Karpas-422 (cell line): ENCODE measurements around the gene PTPN14. TPM values are rescaled to one million over a fixed set of nuclear protein-coding genes. Genes with fewer than 3 reads are reported as not detected.

ENCODE experiments used
- DNase-seq: peaks from one replicate; pipeline ENCODE4 v3.0.0-alpha.2; 2015
- H2AFZ ChIP-seq: fragments of 200-600 bp; sonication (generic); 2 replicates; pipeline ENCODE4 v1.6.1; 2014; ENCODE audit warnings: antibody characterized with exemption, low read length, mixed read lengths
- H3K27ac ChIP-seq: fragments of 200-600 bp; sonication (generic); 2 replicates; pipeline ENCODE4 v1.5.1; 2014; ENCODE audit warnings: mild to moderate bottlenecking, low read length, moderate library complexity
- H3K27me3 ChIP-seq: fragments of 200-600 bp; sonication (generic); 2 replicates; pipeline ENCODE4 v1.6.1; 2014; ENCODE audit warnings: low read length, mixed read lengths
- H3K36me3 ChIP-seq: fragments of 200-600 bp; sonication (generic); 2 replicates; pipeline ENCODE4 v1.6.1; 2014; ENCODE audit warnings: low read length, mixed read lengths; ENCODE audit not compliant: insufficient read depth
- H3K4me1 ChIP-seq: fragments of 200-600 bp; sonication (generic); 2 replicates; pipeline ENCODE4 v1.6.1; 2014; ENCODE audit warnings: mild to moderate bottlenecking, low read length, mixed read lengths
- H3K4me2 ChIP-seq: fragments of 200-600 bp; sonication (generic); 2 replicates; pipeline ENCODE4 v1.6.1; 2014; ENCODE audit warnings: low read length, low read depth, mild to moderate bottlenecking; ENCODE audit not compliant: poor library complexity, severe bottlenecking
- H3K4me3 ChIP-seq: fragments of 200-600 bp; sonication (generic); 2 replicates; pipeline ENCODE4 v1.5.1; 2014; ENCODE audit warnings: mild to moderate bottlenecking, antibody characterized with exemption, low read length, mixed read lengths
- H3K79me2 ChIP-seq: fragments of 200-600 bp; sonication (generic); 2 replicates; pipeline ENCODE4 v1.6.1; 2014; ENCODE audit warnings: mild to moderate bottlenecking, low read length, mixed read lengths
- H3K9ac ChIP-seq: fragments of 200-600 bp; sonication (generic); 2 replicates; pipeline ENCODE4 v1.6.0; 2014; ENCODE audit warnings: low read length
- H3K9me2 ChIP-seq: fragments of 200-600 bp; sonication (generic), shearing (Covaris generic); replicated peaks from 2 replicates; pipeline ENCODE4 v1.6.0; 2014; ENCODE audit warnings: mild to moderate bottlenecking, low read length, moderate library complexity; ENCODE audit not compliant: insufficient read depth
- H3K9me3 ChIP-seq: fragments of 300-700, 200-600 bp; sonication (generic); 2 replicates; pipeline ENCODE4 v1.6.1; 2014; ENCODE audit warnings: low read length, mixed read lengths
- H4K20me1 ChIP-seq: fragments of 200-600 bp; sonication (generic); 2 replicates; pipeline ENCODE4 v1.6.1; 2014; ENCODE audit warnings: mild to moderate bottlenecking, antibody characterized with exemption, low read length, low read depth; ENCODE audit not compliant: insufficient read depth
- total RNA-seq: library from RNA; depleted of rRNA; stranded (reverse); fragments of >200 nt; shearing (Covaris generic); gene quantifications from 2 replicates; pipeline ENCODE4 v1.2.3, GENCODE V29; 2014; ENCODE audit warnings: low replicate concordance

The PTPN14 gene
- total RNA-seq, 1 experiment from 2014 or later, result 0.56 TPM

DNA sequence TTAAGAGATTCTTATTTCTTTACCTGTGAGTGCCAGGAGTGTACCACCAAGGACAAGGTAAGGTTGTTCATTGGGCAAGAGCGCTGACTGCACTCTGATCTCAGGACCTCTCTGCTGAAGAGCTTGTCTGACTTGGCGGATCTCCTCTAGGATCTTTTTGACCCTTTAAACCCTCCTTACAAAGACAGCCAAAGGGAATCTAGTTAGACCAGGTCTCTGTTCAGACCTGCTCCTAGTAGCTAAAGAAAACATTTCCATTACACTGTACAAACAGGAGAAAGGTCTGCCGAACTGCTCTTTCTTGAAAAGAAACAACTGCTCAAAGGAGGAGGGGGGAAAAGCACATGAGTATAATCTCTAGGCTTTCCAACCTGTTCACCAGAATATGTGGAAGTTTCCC is 221.2 kb downstream of the PTPN14 start:
- Histone ChIP-seq H3K36me3 (no peaks in the 10 kb centered on the region), H2AFZ (no peak overlapping the region), H4K20me1 (no peaks in the 10 kb centered on the region), H3K9me3 (no peaks in the 10 kb centered on the region), H3K4me2 (no peak overlapping the region), H3K9me2 (no peaks in the 10 kb centered on the region), H3K4me1 (peaks cover 13% of the 10 kb centered on the region), H3K9ac (no peak overlapping the region), H3K79me2 (no peaks in the 10 kb centered on the region), H3K4me3 (no peak overlapping the region), H3K27ac (no peak overlapping the region), H3K27me3 (no peaks in the 10 kb centered on the region)
- DNase-seq, result no peak

- no peak overlapping the region for H3K4me2 ChIP-seq
- H3K4me1 ChIP-seq, result peaks cover 13% of the 10 kb centered on the region
- H3K27ac ChIP-seq, result no peak overlapping the region
- H4K20me1 ChIP-seq, result no peaks in the 10 kb centered on the region
- H3K36me3 ChIP-seq, result no peaks in the 10 kb centered on the region
- H3K9me2 ChIP-seq, result no peaks in the 10 kb centered on the region
- no peak overlapping the region for H3K9ac ChIP-seq
- DNase-seq, result no peak
- H2AFZ ChIP-seq, result no peak overlapping the region
- H3K9me3 ChIP-seq, result no peaks in the 10 kb centered on the region
- H3K4me3 ChIP-seq, result no peak overlapping the region
- H3K79me2 ChIP-seq, result no peaks in the 10 kb centered on the region
- no peaks in the 10 kb centered on the region for H3K27me3 ChIP-seq
Measured at GRCh38 chr1:214329470-214330220, 221.8 kb downstream of the PTPN14 start.

DNA sequence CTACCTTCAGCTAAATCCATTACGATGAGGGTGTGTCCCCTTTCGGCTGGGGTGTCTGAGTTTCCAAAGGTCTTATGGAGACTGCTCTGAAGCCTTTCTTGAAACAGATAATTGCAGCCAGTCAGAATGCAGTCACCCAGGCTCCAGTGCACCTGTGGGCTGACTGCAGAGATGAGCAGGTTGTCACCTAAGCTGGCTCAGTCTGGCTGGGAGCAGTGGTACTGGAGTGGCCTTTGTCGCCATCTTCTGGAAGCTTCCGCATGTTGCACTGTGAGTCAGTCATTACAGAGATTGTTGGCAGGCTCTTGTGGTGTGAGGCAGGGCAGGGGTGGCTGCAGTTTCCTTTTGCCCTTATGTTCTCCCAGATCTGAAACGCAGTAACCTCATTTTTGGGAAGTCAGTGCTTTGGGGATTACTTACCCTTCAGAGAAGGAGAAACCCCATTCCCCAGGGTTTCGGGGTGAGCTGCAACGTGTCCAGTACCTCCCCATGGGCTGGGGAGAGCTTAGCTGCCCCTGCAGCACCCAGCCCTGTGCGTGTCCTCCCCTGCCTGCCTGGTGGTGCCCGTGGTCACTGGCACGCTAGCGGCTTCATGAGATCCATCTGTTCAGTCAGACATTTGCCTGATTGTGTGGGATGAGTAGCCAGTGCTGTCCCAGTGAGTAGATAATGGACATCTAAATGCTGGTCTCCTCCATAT is 222.5 kb downstream of the PTPN14 start:
- Histone ChIP-seq H2AFZ (no peak overlapping the region), H3K27ac (no peak overlapping the region), H3K4me1 (peaks cover 13% of the 10 kb centered on the region), H3K9me3 (no peaks in the 10 kb centered on the region), H4K20me1 (no peaks in the 10 kb centered on the region), H3K36me3 (no peaks in the 10 kb centered on the region), H3K9me2 (no peaks in the 10 kb centered on the region), H3K4me3 (no peak overlapping the region), H3K4me2 (no peak overlapping the region), H3K79me2 (no peaks in the 10 kb centered on the region), H3K27me3 (no peaks in the 10 kb centered on the region), H3K9ac (no peak overlapping the region)
- peak; percentile 90 for DNase-seq

GRCh38 chr1:214327514-214327913 is 223.9 kb downstream of the PTPN14 start:
- H3K79me2 ChIP-seq, result no peaks in the 10 kb centered on the region
- no peaks in the 10 kb centered on the region for H3K9me3 ChIP-seq
- no peak overlapping the region for H3K4me3 ChIP-seq
- no peaks in the 10 kb centered on the region for H3K9me2 ChIP-seq
- H3K9ac ChIP-seq, result no peak overlapping the region
- no peak overlapping the region for H2AFZ ChIP-seq
- H3K27me3 ChIP-seq, result no peaks in the 10 kb centered on the region
- H4K20me1 ChIP-seq, result no peaks in the 10 kb centered on the region
- H3K4me1 ChIP-seq, result peaks cover 5% of the 10 kb centered on the region
- no peaks in the 10 kb centered on the region for H3K36me3 ChIP-seq
- H3K27ac ChIP-seq, result no peak overlapping the region
- H3K4me2 ChIP-seq, result no peak overlapping the region
- no peak for DNase-seq

GRCh38 chr1:214326406-214326805 is 225.0 kb downstream of the PTPN14 start:
- H3K27ac ChIP-seq, result no peak overlapping the region
- peaks cover 15% of the 10 kb centered on the region for H3K4me1 ChIP-seq
- H3K4me3 ChIP-seq, result no peak overlapping the region
- no peaks in the 10 kb centered on the region for H3K9me2 ChIP-seq
- no peaks in the 10 kb centered on the region for H3K36me3 ChIP-seq
- H3K27me3 ChIP-seq, result no peaks in the 10 kb centered on the region
- H3K4me2 ChIP-seq, result no peak overlapping the region
- no peaks in the 10 kb centered on the region for H4K20me1 ChIP-seq
- H3K79me2 ChIP-seq, result no peaks in the 10 kb centered on the region
- no peaks in the 10 kb centered on the region for H3K9me3 ChIP-seq
- no peak overlapping the region for H2AFZ ChIP-seq
- no peak overlapping the region for H3K9ac ChIP-seq
- no peak for DNase-seq

GRCh38 chr1:214324896-214325800 is 226.3 kb downstream of the PTPN14 start:
- Histone ChIP-seq H4K20me1 (no peaks in the 10 kb centered on the region), H3K79me2 (no peaks in the 10 kb centered on the region), H3K27me3 (no peaks in the 10 kb centered on the region), H2AFZ (no peak overlapping the region), H3K9me2 (no peaks in the 10 kb centered on the region), H3K9ac (no peak overlapping the region), H3K4me3 (no peak overlapping the region), H3K36me3 (0 out of 2 replicates have a peak, but pooled peaks cover 3% of the 10 kb centered on the region), H3K4me1 (peaks cover 18% of the 10 kb centered on the region), H3K9me3 (no peaks in the 10 kb centered on the region), H3K4me2 (no peak overlapping the region), H3K27ac (no peak overlapping the region)
- DNase-seq, result no peak

DNA sequence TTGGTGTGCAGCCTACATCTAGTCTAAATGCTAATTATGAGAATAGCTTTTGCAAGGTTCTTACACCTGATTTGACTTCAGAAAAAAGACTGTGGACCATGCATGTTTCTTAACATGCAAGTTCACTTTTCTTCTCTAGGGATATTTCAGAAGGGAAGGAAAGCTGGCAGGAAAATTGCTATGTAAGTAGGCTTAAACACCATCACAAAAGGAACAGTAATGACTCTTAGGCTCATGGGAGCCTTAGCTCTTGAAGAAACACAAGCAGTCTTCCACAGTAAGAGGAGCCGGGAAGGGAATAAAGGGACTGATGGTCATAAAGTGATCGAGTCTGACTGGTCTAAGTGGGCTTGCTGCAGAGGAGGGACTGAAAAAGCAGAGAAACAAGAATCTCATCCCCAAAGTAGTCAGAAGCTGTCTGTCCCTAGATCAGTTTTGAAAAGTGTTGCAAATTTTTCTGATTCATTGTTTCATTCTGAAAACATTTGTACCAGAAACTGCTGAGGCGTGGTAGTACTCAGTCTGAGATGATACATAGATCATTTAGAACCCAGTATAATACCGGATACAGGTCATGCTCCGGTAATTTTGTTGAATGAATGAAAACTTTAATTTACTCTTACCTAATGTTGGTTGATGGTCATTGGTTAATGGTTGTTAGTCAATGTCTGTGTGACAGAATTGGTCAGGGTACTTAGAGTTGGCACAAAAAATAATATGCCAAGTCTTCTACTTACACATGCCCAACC is 229.5 kb downstream of the PTPN14 start:
- Histone ChIP-seq H3K36me3 (0 out of 2 replicates have a peak, but pooled peaks cover 3% of the 10 kb centered on the region), H3K27me3 (no peaks in the 10 kb centered on the region), H3K9me2 (no peaks in the 10 kb centered on the region), H3K4me2 (peak overlapping the region; percentile 15), H4K20me1 (no peaks in the 10 kb centered on the region), H3K4me1 (peaks cover 18% of the 10 kb centered on the region), H3K9me3 (no peaks in the 10 kb centered on the region), H2AFZ (no peak overlapping the region), H3K27ac (no peak overlapping the region), H3K4me3 (no peak overlapping the region), H3K9ac (no peak overlapping the region), H3K79me2 (no peaks in the 10 kb centered on the region)
- DNase-seq, result no peak
